Stimulated activated CD4-positive, alpha-beta T cell treated with anti-CD3 and anti-CD28 coated beads, Interleukin-15, amount 100 ng/mL, for 24 hours (primary cell): Measurements from ENCODE around the gene NRROS.
"Not testable (repeated sequence)": the region's sequence is repeated elsewhere in the genome, so short reads cannot be mapped to it uniquely, and the experiment has no call there.

Experiments
- DNase-seq: peaks from one replicate; pipeline ENCODE4 v3.0.0-alpha.2; 2020

NRROS gene

GRCh38 chr3:196639483-196640296 lies at the start of gene NRROS:
Gene NRROS, plus strand, starts transcription at chr3:196639694. Its CDS starts 14,846 bp downstream, at chr3:196654540.
- peak; percentile 80 for DNase-seq

GRCh38 chr3:196590279-196590678 lies 49.2 kb upstream of the NRROS start:
- no peak for DNase-seq

GRCh38 chr3:196596355-196596754 lies 43.1 kb upstream of the NRROS start:
- DNase-seq, result no peak

- peak; percentile 39 for DNase-seq
Observed at GRCh38 chr3:196597971-196598733, 41.3 kb upstream of the NRROS start.

GRCh38 chr3:196599734-196600128 lies 39.8 kb upstream of the NRROS start:
- no peak for DNase-seq

- no peak for DNase-seq
Observed at GRCh38 chr3:196600359-196600758, 39.1 kb upstream of the NRROS start.

GRCh38 chr3:196602673-196603072 lies 36.8 kb upstream of the NRROS start:
- DNase-seq, result no peak

GRCh38 chr3:196603683-196604082 lies 35.8 kb upstream of the NRROS start:
- no peak for DNase-seq

- peak; percentile 63 for DNase-seq
Observed at GRCh38 chr3:196604548-196604947, 34.9 kb upstream of the NRROS start.

- DNase-seq, result no peak
Observed at GRCh38 chr3:196608693-196609092, 30.8 kb upstream of the NRROS start.

- peak; percentile 97 for DNase-seq
Observed at GRCh38 chr3:196609343-196609775, 30.1 kb upstream of the NRROS start.

- DNase-seq, result no peak
Observed at GRCh38 chr3:196609805-196610515, 29.5 kb upstream of the NRROS start.

GRCh38 chr3:196611761-196612483 lies 27.6 kb upstream of the NRROS start:
- peak; percentile 32 for DNase-seq

- DNase-seq, result not testable (repeated sequence)
Observed at GRCh38 chr3:196615234-196615633, 24.3 kb upstream of the NRROS start.

- no peak for DNase-seq
Observed at GRCh38 chr3:196617256-196617655, 22.2 kb upstream of the NRROS start.

- no peak for DNase-seq
Observed at GRCh38 chr3:196619223-196619622, 20.3 kb upstream of the NRROS start.

- not testable (repeated sequence) for DNase-seq
Observed at GRCh38 chr3:196619627-196620026, 19.9 kb upstream of the NRROS start.

GRCh38 chr3:196620161-196620604 lies 19.3 kb upstream of the NRROS start:
- no peak for DNase-seq

- DNase-seq, result no peak
Observed at GRCh38 chr3:196620684-196621083, 18.8 kb upstream of the NRROS start.

- no peak for DNase-seq
Observed at GRCh38 chr3:196621611-196622010, 17.9 kb upstream of the NRROS start.

GRCh38 chr3:196624067-196624790 lies 15.3 kb upstream of the NRROS start:
- peak; percentile 61 for DNase-seq

- DNase-seq, result no peak
Observed at GRCh38 chr3:196624907-196625306, 14.6 kb upstream of the NRROS start.
